Caco-2 (cell line): ENCODE data around the gene OLA1. TPM values are rescaled to one million over a fixed set of nuclear protein-coding genes. Genes with fewer than 3 reads are reported as not detected.

Experiments
- BruUV-seq: library from RNA; stranded (reverse); fragments of 400-500 nt; replicated peaks from 2 replicates; lab custom pipeline; 2021; lab: Mats Ljungman, UMichigan
- CTCF ChIA-PET: fragments of 300-600 bp; sonication (Branson Sonifier 250); formaldehyde crosslinking; loops from one replicate; lab custom pipeline; 2022; ENCODE audit warnings: antibody characterized with exemption; lab: Charles Lee
- POLR2A ChIA-PET: fragments of 300-600 bp; sonication (Branson Sonifier 250); formaldehyde crosslinking; loops from one replicate; lab custom pipeline; 2022; ENCODE audit warnings: antibody characterized with exemption; lab: Charles Lee
- DNase-seq, 2 experiments: peaks; one replicate each; pipeline versions ENCODE4 v3.0.0 to v3.0.0-alpha.2; 2020 to 2022
- H3K27me3 ChIP-seq: replicated peaks from 2 replicates; pipeline ENCODE4 v1.6.0; 2011; ENCODE audit warnings: low read length; ENCODE audit not compliant: control insufficient read depth, insufficient read depth
- H3K36me3 ChIP-seq: 2 replicates; pipeline ENCODE4 v1.5.1; 2011; ENCODE audit warnings: low read length; ENCODE audit not compliant: control insufficient read depth, insufficient read depth
- H3K4me1 ChIP-seq: fragments of 250-450 bp; sonication (Bioruptor Pico); 2 replicates; pipeline ENCODE4 v1.5.1; 2020; ENCODE audit warnings: mild to moderate bottlenecking
- H3K4me3 ChIP-seq: 2 replicates; pipeline ENCODE4 v1.5.1; 2011; ENCODE audit warnings: low read depth, mild to moderate bottlenecking, control low read depth, low read length
- H3K9me3 ChIP-seq: fragments of 250-450 bp; sonication (Bioruptor Pico); 2 replicates; pipeline ENCODE4 v1.5.1; 2020; ENCODE audit warnings: mild to moderate bottlenecking, moderate library complexity
- H3K27ac Mint-ChIP-seq: one replicate; pipeline ENCODE4 v1.8.0; 2022; ENCODE audit warnings: mixed read lengths; ENCODE audit not compliant: unreplicated experiment
- H3K27me3 Mint-ChIP-seq: one replicate; pipeline ENCODE4 v1.8.0; 2022; ENCODE audit warnings: mixed read lengths; ENCODE audit not compliant: insufficient read depth, unreplicated experiment
- H3K36me3 Mint-ChIP-seq: one replicate; pipeline ENCODE4 v1.8.0; 2022; ENCODE audit warnings: mild to moderate bottlenecking, mixed read lengths; ENCODE audit not compliant: insufficient read depth, unreplicated experiment
- H3K4me1 Mint-ChIP-seq: one replicate; pipeline ENCODE4 v1.8.0; 2022; ENCODE audit warnings: low read depth, mixed read lengths; ENCODE audit not compliant: unreplicated experiment
- H3K4me3 Mint-ChIP-seq: one replicate; pipeline ENCODE4 v1.8.0; 2022; ENCODE audit warnings: mild to moderate bottlenecking, moderate library complexity, mixed read lengths; ENCODE audit not compliant: unreplicated experiment
- H3K9me3 Mint-ChIP-seq: one replicate; pipeline ENCODE4 v1.8.0; 2022; ENCODE audit warnings: mixed read lengths; ENCODE audit not compliant: unreplicated experiment
- CTCF ChIP-seq, 2 experiments: fragments of 200-600 bp in 1 of 2; IDR thresholded peaks; 1 replicate in 1 of 2; 2 replicates in 1 of 2; pipeline versions ENCODE4 v1.5.1 to v1.8.0; 2011 to 2022; ENCODE audit warnings: antibody characterized with exemption in 1 of 2, control low read depth in 1 of 2, inconsistent platforms in 1 of 2, low read depth in 1 of 2, low read length in 1 of 2, mild to moderate bottlenecking in 1 of 2, moderate library complexity in 1 of 2; ENCODE audit not compliant: insufficient read depth in 1 of 2, severe bottlenecking in 1 of 2, unreplicated experiment in 1 of 2
- intact Hi-C: fragments of 100-400 bp; cut with micrococcal nuclease; formaldehyde crosslinking; loops from one replicate; pipeline ENCODE4 v1.10.0; 2022; ENCODE audit not compliant: unreplicated experiment
- total RNA-seq: library from RNA; stranded (reverse); gene quantifications from 2 replicates; pipeline ENCODE4 v1.2.3, GENCODE V29; 2022

The OLA1 gene
- total RNA-seq, 1 experiment from 2014 or later, result 177 TPM

GRCh38 chr2:174080672-174081121 lies 167.6 kb downstream of the OLA1 start:
- no peak for TF ChIP-seq CTCF (IDR thresholded peaks at IDR 0.05; ENCODE audit: insufficient read depth in 1 of 2, low read depth in 1 of 2, low read length in 1 of 2, severe bottlenecking in 1 of 2, unreplicated experiment in 1 of 2)
- H3K36me3 ChIP-seq, result no peaks in the 10 kb centered on the region
- H3K27ac Mint-ChIP-seq, result no peak overlapping the region
- intact Hi-C loops, result no loop called here
- POLR2A ChIA-PET, result no interaction called here
- no peak for DNase-seq
- no peak overlapping the region for H3K4me3 ChIP-seq
- peaks cover 47% of the 10 kb centered on the region for H3K4me1 ChIP-seq
- CTCF ChIA-PET, result no interaction called here
- H3K36me3 Mint-ChIP-seq, result peaks cover 11% of the 10 kb centered on the region
- H3K27me3 ChIP-seq, result no peaks in the 10 kb centered on the region
- peaks cover 28% of the 10 kb centered on the region for H3K4me1 Mint-ChIP-seq
- H3K9me3 ChIP-seq, result no peaks in the 10 kb centered on the region
- no peaks in the 10 kb centered on the region for H3K27me3 Mint-ChIP-seq
- H3K9me3 Mint-ChIP-seq, result no peaks in the 10 kb centered on the region
- BruUV-seq, result no TSS peak
- H3K4me3 Mint-ChIP-seq, result no peak overlapping the region

GRCh38 chr2:174078275-174078674 lies 170.1 kb downstream of the OLA1 start:
- peaks cover 24% of the 10 kb centered on the region for H3K36me3 Mint-ChIP-seq
- DNase-seq, result no peak
- peak overlapping the region; percentile 21 for H3K27ac Mint-ChIP-seq
- intact Hi-C loops, result loop anchor here (5.0 to 10.0 kb wide), 2 partner anchors 196 to 267 kb away; no protein-coding TSS in a partner anchor
- H3K27me3 Mint-ChIP-seq, result no peaks in the 10 kb centered on the region
- no peak overlapping the region for H3K4me3 Mint-ChIP-seq
- Histone ChIP-seq H3K36me3 (no peaks in the 10 kb centered on the region), H3K4me1 (peaks cover 43% of the 10 kb centered on the region), H3K27me3 (no peaks in the 10 kb centered on the region), H3K9me3 (no peaks in the 10 kb centered on the region), H3K4me3 (no peak overlapping the region)
- peaks cover 40% of the 10 kb centered on the region for H3K4me1 Mint-ChIP-seq
- TF ChIP-seq CTCF (IDR thresholded peaks at IDR 0.05; ENCODE audit: insufficient read depth in 1 of 2, low read depth in 1 of 2, low read length in 1 of 2, severe bottlenecking in 1 of 2, unreplicated experiment in 1 of 2), result peak in 1 of 2 experiments; percentile 36
- no peaks in the 10 kb centered on the region for H3K9me3 Mint-ChIP-seq
- no TSS peak for BruUV-seq
- ChIA-PET CTCF (interaction anchor here (0.5 to 1.2 kb wide), 4 partner anchors 8 to 263 kb away, joined by 3 to 4 read pairs (median 3); no protein-coding TSS in a partner anchor), POLR2A (interaction anchor here (0.7 kb wide), 1 partner anchor 54 kb away, joined by 3 read pairs; no protein-coding TSS in a partner anchor)

GRCh38 chr2:174076975-174077374 lies 171.4 kb downstream of the OLA1 start:
- H3K4me1 ChIP-seq, result peaks cover 43% of the 10 kb centered on the region
- no peaks in the 10 kb centered on the region for H3K36me3 ChIP-seq
- TF ChIP-seq CTCF (IDR thresholded peaks at IDR 0.05; ENCODE audit: insufficient read depth in 1 of 2, low read depth in 1 of 2, low read length in 1 of 2, severe bottlenecking in 1 of 2, unreplicated experiment in 1 of 2), result no peak
- Mint-ChIP-seq H3K9me3 (no peaks in the 10 kb centered on the region), H3K36me3 (peaks cover 24% of the 10 kb centered on the region), H3K27ac (no peak overlapping the region), H3K4me3 (no peak overlapping the region), H3K27me3 (no peaks in the 10 kb centered on the region), H3K4me1 (peaks cover 40% of the 10 kb centered on the region)
- ChIA-PET CTCF (interaction anchor here (1.8 kb wide), 1 partner anchor 25 kb away, joined by 5 read pairs; no protein-coding TSS in a partner anchor), POLR2A (interaction anchor here (0.7 kb wide), 1 partner anchor 25 kb away, joined by 3 read pairs; no protein-coding TSS in a partner anchor)
- no peaks in the 10 kb centered on the region for H3K27me3 ChIP-seq
- no peak overlapping the region for H3K4me3 ChIP-seq
- no peak for DNase-seq
- BruUV-seq, result no TSS peak
- H3K9me3 ChIP-seq, result no peaks in the 10 kb centered on the region
- intact Hi-C loops, result loop anchor here (1.0 to 10.0 kb wide), 6 partner anchors 7 to 268 kb away; partner anchors contain the start of gene SP3
